GM23338 (cell line): ENCODE data around the gene MAP3K13. TPM values are rescaled to one million over a fixed set of nuclear protein-coding genes. Genes with fewer than 3 reads are reported as not detected.

ENCODE experiments used
- ATAC-seq: fragments of 200-7000 bp; cut with Tn5 transposase; 3 replicates; pipeline ENCODE4 v1.9.1; 2020
- DNase-seq: peaks from one replicate; pipeline ENCODE4 v3.0.0-alpha.2; 2015; ENCODE audit warnings: low spot score
- H2AFZ ChIP-seq: fragments of 200-600 bp; sonication (generic); 2 replicates; pipeline ENCODE4 v1.8.0; 2016; ENCODE audit warnings: antibody characterized with exemption, mild to moderate bottlenecking, moderate library complexity
- H3F3A ChIP-seq: fragments of 200-600 bp; sonication (generic); replicated peaks from 2 replicates; pipeline ENCODE4 v1.8.0; 2017; ENCODE audit warnings: antibody characterized with exemption, mixed run types, low read depth
- H3K27ac ChIP-seq: fragments of 200-600 bp; sonication (generic); 2 replicates; pipeline ENCODE4 v1.6.1; 2016; ENCODE audit warnings: low read depth
- H3K27me3 ChIP-seq: fragments of 200-600 bp; sonication (generic); 2 replicates; pipeline ENCODE4 v1.8.0; 2016; ENCODE audit warnings: mild to moderate bottlenecking, mixed run types, moderate library complexity; ENCODE audit not compliant: insufficient read depth
- H3K36me3 ChIP-seq: fragments of 200-600 bp; sonication (generic); 2 replicates; pipeline ENCODE4 v1.8.0; 2016; ENCODE audit warnings: mild to moderate bottlenecking; ENCODE audit not compliant: insufficient read depth
- H3K4me1 ChIP-seq: fragments of 200-600 bp; sonication (generic); 2 replicates; pipeline ENCODE4 v1.8.0; 2016; ENCODE audit warnings: mild to moderate bottlenecking, moderate library complexity; ENCODE audit not compliant: insufficient read depth
- H3K4me2 ChIP-seq: fragments of 200-600 bp; sonication (generic); 2 replicates; pipeline ENCODE4 v1.7.1; 2017; ENCODE audit warnings: mixed run types
- H3K4me3 ChIP-seq: fragments of 200-600 bp; sonication (generic); 2 replicates; pipeline ENCODE4 v1.6.1; 2016; ENCODE audit warnings: mixed run types
- H3K79me2 ChIP-seq: fragments of 200-600 bp; sonication (generic); replicated peaks from 2 replicates; pipeline ENCODE4 v1.8.0; 2017; ENCODE audit warnings: mild to moderate bottlenecking; ENCODE audit not compliant: insufficient read depth
- H3K9me2 ChIP-seq: fragments of 200-600 bp; sonication (generic); 2 replicates; pipeline ENCODE4 v1.8.0; 2017; ENCODE audit not compliant: insufficient read depth
- H4K20me1 ChIP-seq: fragments of 200-600 bp; sonication (generic); replicated peaks from 2 replicates; pipeline ENCODE4 v1.8.0; 2017; ENCODE audit warnings: mild to moderate bottlenecking; ENCODE audit not compliant: insufficient read depth
- H3K27ac Mint-ChIP-seq: 2 replicates; pipeline ENCODE4 v1.8.0; 2020; ENCODE audit warnings: inconsistent platforms, mild to moderate bottlenecking, moderate library complexity, mixed read lengths
- H3K27me3 Mint-ChIP-seq: 3 replicates; pipeline ENCODE4 v1.8.0; 2022; ENCODE audit warnings: low read depth, mild to moderate bottlenecking, moderate library complexity, mixed read lengths, inconsistent platforms; ENCODE audit not compliant: insufficient read depth, poor library complexity
- H3K36me3 Mint-ChIP-seq: 3 replicates; pipeline ENCODE4 v1.8.0; 2021; ENCODE audit warnings: low read depth, mild to moderate bottlenecking, inconsistent platforms, moderate library complexity, mixed read lengths
- H3K4me1 Mint-ChIP-seq: 3 replicates; pipeline ENCODE4 v1.8.0; 2020; ENCODE audit warnings: mild to moderate bottlenecking, inconsistent platforms, mixed read lengths
- H3K4me3 Mint-ChIP-seq: 3 replicates; pipeline ENCODE4 v1.8.0; 2021; ENCODE audit warnings: moderate library complexity, mild to moderate bottlenecking, inconsistent platforms, mixed read lengths
- H3K9me3 Mint-ChIP-seq: 3 replicates; pipeline ENCODE4 v1.8.0; 2020; ENCODE audit warnings: moderate library complexity, mild to moderate bottlenecking, inconsistent platforms, mixed read lengths
- EZH2phosphoT487 ChIP-seq: fragments of 200-600 bp; sonication (generic); IDR thresholded peaks from one replicate; pipeline ENCODE4 v1.8.1; 2018; ENCODE audit warnings: antibody characterized with exemption; ENCODE audit not compliant: unreplicated experiment
- NANOG ChIP-seq: IDR thresholded peaks from 2 replicates; pipeline ENCODE4 v1.6.1; 2016; ENCODE audit warnings: antibody characterized with exemption, borderline replicate concordance
- polyA plus RNA-seq: library from polyadenylated mRNA; unstranded; fragments of >200 nt; fragmentation: Nextera tagmentation; extraction: Ambion mirVana; gene quantifications from 2 replicates; pipeline ENCODE4 v1.2.1, GENCODE V29; 2016
- total RNA-seq: library from RNA; depleted of rRNA; stranded (reverse); fragments of >200 nt; shearing (Covaris generic); gene quantifications from 2 replicates; pipeline ENCODE4 v1.2.3, GENCODE V29; 2014
- TF ChIP-seq, protein P1 (sequence below): fragments of 250-450 bp; sonication (Bioruptor Pico); IDR thresholded peaks from 2 replicates; pipeline ENCODE4 v1.5.0; 2020; ENCODE audit warnings: mild to moderate bottlenecking, moderate library complexity
- TF ChIP-seq, protein P2 (sequence below), 2 experiments: fragments of 200-600 bp in 1 of 2; sonication (generic) in 1 of 2; conservative IDR thresholded peaks; 2 replicates each; pipeline versions ENCODE4 v1.5.1 to v1.6.1; 2016 to 2017; ENCODE audit warnings: antibody characterized with exemption in 2 of 2, low read depth in 2 of 2, mild to moderate bottlenecking in 2 of 2, moderate library complexity in 1 of 2

Gene MAP3K13
- total and polyA plus RNA-seq, 2 experiments from 2014 or later: 10.7 to 129 TPM

GRCh38 chr3:185397676-185398075 lies 34.7 kb downstream of the MAP3K13 start:
- H3K27ac ChIP-seq: no peak overlapping the region
- no peaks in the 10 kb centered on the region for H4K20me1 ChIP-seq
- no peak overlapping the region for H3K4me3 ChIP-seq
- DNase-seq (no peak), ATAC-seq (no peak)
- H3K9me2 ChIP-seq: no peaks in the 10 kb centered on the region
- Mint-ChIP-seq H3K4me1 (no peaks in the 10 kb centered on the region), H3K4me3 (no peak overlapping the region), H3K27me3 (peaks cover 2% of the 10 kb centered on the region), H3K27ac (no peak overlapping the region), H3K36me3 (no peaks in the 10 kb centered on the region), H3K9me3 (no peaks in the 10 kb centered on the region)
- H3K79me2 ChIP-seq: no peaks in the 10 kb centered on the region
- no peaks in the 10 kb centered on the region for H3F3A ChIP-seq
- no peaks in the 10 kb centered on the region for H3K36me3 ChIP-seq
- no peaks in the 10 kb centered on the region for H3K27me3 ChIP-seq
- TF ChIP-seq NANOG (no peak), EZH2phosphoT487 (no peak)
- TF ChIP-seq, protein P1, sequence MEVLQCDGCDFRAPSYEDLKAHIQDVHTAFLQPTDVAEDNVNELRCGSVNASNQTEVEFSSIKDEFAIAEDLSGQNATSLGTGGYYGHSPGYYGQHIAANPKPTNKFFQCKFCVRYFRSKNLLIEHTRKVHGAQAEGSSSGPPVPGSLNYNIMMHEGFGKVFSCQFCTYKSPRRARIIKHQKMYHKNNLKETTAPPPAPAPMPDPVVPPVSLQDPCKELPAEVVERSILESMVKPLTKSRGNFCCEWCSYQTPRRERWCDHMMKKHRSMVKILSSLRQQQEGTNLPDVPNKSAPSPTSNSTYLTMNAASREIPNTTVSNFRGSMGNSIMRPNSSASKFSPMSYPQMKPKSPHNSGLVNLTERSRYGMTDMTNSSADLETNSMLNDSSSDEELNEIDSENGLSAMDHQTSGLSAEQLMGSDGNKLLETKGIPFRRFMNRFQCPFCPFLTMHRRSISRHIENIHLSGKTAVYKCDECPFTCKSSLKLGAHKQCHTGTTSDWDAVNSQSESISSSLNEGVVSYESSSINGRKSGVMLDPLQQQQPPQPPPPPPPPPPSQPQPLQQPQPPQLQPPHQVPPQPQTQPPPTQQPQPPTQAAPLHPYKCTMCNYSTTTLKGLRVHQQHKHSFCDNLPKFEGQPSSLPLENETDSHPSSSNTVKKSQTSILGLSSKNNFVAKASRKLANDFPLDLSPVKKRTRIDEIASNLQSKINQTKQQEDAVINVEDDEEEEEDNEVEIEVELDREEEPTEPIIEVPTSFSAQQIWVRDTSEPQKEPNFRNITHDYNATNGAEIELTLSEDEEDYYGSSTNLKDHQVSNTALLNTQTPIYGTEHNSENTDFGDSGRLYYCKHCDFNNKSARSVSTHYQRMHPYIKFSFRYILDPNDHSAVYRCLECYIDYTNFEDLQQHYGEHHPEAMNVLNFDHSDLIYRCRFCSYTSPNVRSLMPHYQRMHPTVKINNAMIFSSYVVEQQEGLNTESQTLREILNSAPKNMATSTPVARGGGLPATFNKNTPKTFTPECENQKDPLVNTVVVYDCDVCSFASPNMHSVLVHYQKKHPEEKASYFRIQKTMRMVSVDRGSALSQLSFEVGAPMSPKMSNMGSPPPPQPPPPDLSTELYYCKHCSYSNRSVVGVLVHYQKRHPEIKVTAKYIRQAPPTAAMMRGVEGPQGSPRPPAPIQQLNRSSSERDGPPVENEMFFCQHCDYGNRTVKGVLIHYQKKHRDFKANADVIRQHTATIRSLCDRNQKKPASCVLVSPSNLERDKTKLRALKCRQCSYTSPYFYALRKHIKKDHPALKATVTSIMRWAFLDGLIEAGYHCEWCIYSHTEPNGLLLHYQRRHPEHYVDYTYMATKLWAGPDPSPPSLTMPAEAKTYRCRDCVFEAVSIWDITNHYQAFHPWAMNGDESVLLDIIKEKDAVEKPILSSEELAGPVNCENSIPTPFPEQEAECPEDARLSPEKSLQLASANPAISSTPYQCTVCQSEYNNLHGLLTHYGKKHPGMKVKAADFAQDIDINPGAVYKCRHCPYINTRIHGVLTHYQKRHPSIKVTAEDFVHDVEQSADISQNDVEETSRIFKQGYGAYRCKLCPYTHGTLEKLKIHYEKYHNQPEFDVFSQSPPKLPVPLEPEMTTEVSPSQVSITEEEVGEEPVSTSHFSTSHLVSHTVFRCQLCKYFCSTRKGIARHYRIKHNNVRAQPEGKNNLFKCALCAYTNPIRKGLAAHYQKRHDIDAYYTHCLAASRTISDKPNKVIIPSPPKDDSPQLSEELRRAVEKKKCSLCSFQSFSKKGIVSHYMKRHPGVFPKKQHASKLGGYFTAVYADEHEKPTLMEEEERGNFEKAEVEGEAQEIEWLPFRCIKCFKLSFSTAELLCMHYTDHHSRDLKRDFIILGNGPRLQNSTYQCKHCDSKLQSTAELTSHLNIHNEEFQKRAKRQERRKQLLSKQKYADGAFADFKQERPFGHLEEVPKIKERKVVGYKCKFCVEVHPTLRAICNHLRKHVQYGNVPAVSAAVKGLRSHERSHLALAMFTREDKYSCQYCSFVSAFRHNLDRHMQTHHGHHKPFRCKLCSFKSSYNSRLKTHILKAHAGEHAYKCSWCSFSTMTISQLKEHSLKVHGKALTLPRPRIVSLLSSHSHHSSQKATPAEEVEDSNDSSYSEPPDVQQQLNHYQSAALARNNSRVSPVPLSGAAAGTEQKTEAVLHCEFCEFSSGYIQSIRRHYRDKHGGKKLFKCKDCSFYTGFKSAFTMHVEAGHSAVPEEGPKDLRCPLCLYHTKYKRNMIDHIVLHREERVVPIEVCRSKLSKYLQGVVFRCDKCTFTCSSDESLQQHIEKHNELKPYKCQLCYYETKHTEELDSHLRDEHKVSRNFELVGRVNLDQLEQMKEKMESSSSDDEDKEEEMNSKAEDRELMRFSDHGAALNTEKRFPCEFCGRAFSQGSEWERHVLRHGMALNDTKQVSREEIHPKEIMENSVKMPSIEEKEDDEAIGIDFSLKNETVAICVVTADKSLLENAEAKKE: no peak
- TF ChIP-seq, protein P2, sequence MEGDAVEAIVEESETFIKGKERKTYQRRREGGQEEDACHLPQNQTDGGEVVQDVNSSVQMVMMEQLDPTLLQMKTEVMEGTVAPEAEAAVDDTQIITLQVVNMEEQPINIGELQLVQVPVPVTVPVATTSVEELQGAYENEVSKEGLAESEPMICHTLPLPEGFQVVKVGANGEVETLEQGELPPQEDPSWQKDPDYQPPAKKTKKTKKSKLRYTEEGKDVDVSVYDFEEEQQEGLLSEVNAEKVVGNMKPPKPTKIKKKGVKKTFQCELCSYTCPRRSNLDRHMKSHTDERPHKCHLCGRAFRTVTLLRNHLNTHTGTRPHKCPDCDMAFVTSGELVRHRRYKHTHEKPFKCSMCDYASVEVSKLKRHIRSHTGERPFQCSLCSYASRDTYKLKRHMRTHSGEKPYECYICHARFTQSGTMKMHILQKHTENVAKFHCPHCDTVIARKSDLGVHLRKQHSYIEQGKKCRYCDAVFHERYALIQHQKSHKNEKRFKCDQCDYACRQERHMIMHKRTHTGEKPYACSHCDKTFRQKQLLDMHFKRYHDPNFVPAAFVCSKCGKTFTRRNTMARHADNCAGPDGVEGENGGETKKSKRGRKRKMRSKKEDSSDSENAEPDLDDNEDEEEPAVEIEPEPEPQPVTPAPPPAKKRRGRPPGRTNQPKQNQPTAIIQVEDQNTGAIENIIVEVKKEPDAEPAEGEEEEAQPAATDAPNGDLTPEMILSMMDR (conservative IDR thresholded peaks at IDR 0.05; ENCODE audit: low read depth in 2 of 2): no peak
- H3K4me2 ChIP-seq: no peak overlapping the region
- peaks cover 6% of the 10 kb centered on the region; the same call in 1 of the 2 replicates for H3K4me1 ChIP-seq
- H2AFZ ChIP-seq: no peak overlapping the region
